ENCODE data around the gene METTL9. TPM values are rescaled to one million over a fixed set of nuclear protein-coding genes. Genes with fewer than 3 reads are reported as not detected.
"Not testable (repeated sequence)": the region's sequence is repeated elsewhere in the genome, so short reads cannot be mapped to it uniquely, and the experiment has no call there.

METTL9 gene
- total RNA-seq, 2 experiments from 2014 or later = 116 to 122 TPM

GRCh38 chr16:21645261-21645721 is 45.9 kb downstream of the METTL9 start:
- intact Hi-C loops (cut with micrococcal nuclease) = loop anchor here (2.0 to 5.0 kb wide), 2 partner anchors 33 to 60 kb away; no protein-coding TSS in a partner anchor
- CTCF ChIA-PET = interaction anchor here (0.8 to 2.9 kb wide), 12 partner anchors 8 to 355 kb away, joined by 3 to 33 read pairs (median 4); partner anchors contain the start of gene PDZD9
- POLR2A ChIA-PET = interaction anchor here (0.6 to 1.8 kb wide), 9 partner anchors 9 to 125 kb away, joined by 3 to 7 read pairs (median 3); no protein-coding TSS in a partner anchor
- H3K9me3 Mint-ChIP-seq = no peaks in the 10 kb centered on the region
- H3K36me3 Mint-ChIP-seq (ENCODE audit: low read depth) = peaks cover 3% of the 10 kb centered on the region
- H3K4me1 Mint-ChIP-seq (ENCODE audit: low read depth) = peaks cover 50% of the 10 kb centered on the region
- no peak for TF ChIP-seq CTCF (IDR thresholded peaks at IDR 0.05)
- ATAC-seq (peak; percentile 49), DNase-seq (peak; percentile 37)
- H3K4me3 Mint-ChIP-seq = peak overlapping the region; percentile 74
- peak overlapping the region; percentile 93 for H3K27ac Mint-ChIP-seq
- H3K27me3 Mint-ChIP-seq = no peaks in the 10 kb centered on the region

- POLR2A ChIA-PET = interaction anchor here (0.8 to 1.8 kb wide), 10 partner anchors 8 to 126 kb away, joined by 3 to 7 read pairs (median 3); no protein-coding TSS in a partner anchor
- Mint-ChIP-seq H3K4me1 (ENCODE audit: low read depth) (peaks cover 50% of the 10 kb centered on the region), H3K27ac (peak overlapping the region; percentile 93), H3K36me3 (ENCODE audit: low read depth) (peaks cover 3% of the 10 kb centered on the region), H3K9me3 (no peaks in the 10 kb centered on the region), H3K27me3 (no peaks in the 10 kb centered on the region), H3K4me3 (peak overlapping the region; percentile 74)
- DNase-seq (no peak), ATAC-seq (no peak)
- no peak for TF ChIP-seq CTCF (IDR thresholded peaks at IDR 0.05)
- CTCF ChIA-PET = interaction anchor here (0.8 to 2.9 kb wide), 13 partner anchors 8 to 63 kb away, joined by 3 to 33 read pairs (median 4); no protein-coding TSS in a partner anchor
- intact Hi-C loops (cut with micrococcal nuclease) = loop anchor here (5.0 kb wide), 1 partner anchor 34 kb away; no protein-coding TSS in a partner anchor
Measured at GRCh38 chr16:21646091-21646490, 46.7 kb downstream of the METTL9 start.

GRCh38 chr16:21646721-21647561 is 47.6 kb downstream of the METTL9 start:
- peak; percentile 93 for DNase-seq

GRCh38 chr16:21647562-21648164 is 48.3 kb downstream of the METTL9 start:
- TF ChIP-seq CTCF (IDR thresholded peaks at IDR 0.05) = no peak
- ATAC-seq (peak; percentile 3), DNase-seq (no peak)
- Mint-ChIP-seq H3K4me1 (ENCODE audit: low read depth) (peaks cover 52% of the 10 kb centered on the region), H3K36me3 (ENCODE audit: low read depth) (peaks cover 3% of the 10 kb centered on the region), H3K4me3 (no peak overlapping the region), H3K27me3 (no peaks in the 10 kb centered on the region), H3K27ac (peak overlapping the region; percentile 93), H3K9me3 (no peaks in the 10 kb centered on the region)
- POLR2A ChIA-PET = interaction anchor here (0.6 to 1.0 kb wide), 2 partner anchors 48 to 86 kb away, joined by 3 read pairs; partner anchors contain the start of gene METTL9
- intact Hi-C loops (cut with micrococcal nuclease) = loop anchor here (5.0 kb wide), 1 partner anchor 35 kb away; no protein-coding TSS in a partner anchor
- CTCF ChIA-PET = interaction anchor here (0.9 to 2.5 kb wide), 3 partner anchors 10 to 78 kb away, joined by 3 to 30 read pairs (median 4); no protein-coding TSS in a partner anchor

More at GRCh38 chr16:21646721-21647561, 47.6 kb downstream of the METTL9 start:
- POLR2A ChIA-PET = interaction anchor here (0.6 to 1.0 kb wide), 4 partner anchors 9 to 85 kb away, joined by 3 read pairs; partner anchors contain the start of gene METTL9
- H3K4me3 Mint-ChIP-seq = peak overlapping the region; percentile 61
- peak overlapping the region; percentile 93 for H3K27ac Mint-ChIP-seq
- peaks cover 3% of the 10 kb centered on the region for H3K36me3 Mint-ChIP-seq (ENCODE audit: low read depth)
- no peak for TF ChIP-seq CTCF (IDR thresholded peaks at IDR 0.05)
- peaks cover 52% of the 10 kb centered on the region for H3K4me1 Mint-ChIP-seq (ENCODE audit: low read depth)
- ATAC-seq = peak; percentile 91
- no peaks in the 10 kb centered on the region for H3K27me3 Mint-ChIP-seq
- no peaks in the 10 kb centered on the region for H3K9me3 Mint-ChIP-seq
- intact Hi-C loops (cut with micrococcal nuclease) = loop anchor here (5.0 kb wide), 1 partner anchor 35 kb away; no protein-coding TSS in a partner anchor
- CTCF ChIA-PET = interaction anchor here (1.4 to 2.9 kb wide), 5 partner anchors 10 to 57 kb away, joined by 4 to 33 read pairs (median 4); no protein-coding TSS in a partner anchor

- ATAC-seq; H3K27me3 Mint-ChIP-seq; H3K36me3 Mint-ChIP-seq (ENCODE audit: low read depth); DNase-seq; H3K9me3 Mint-ChIP-seq; H3K4me3 Mint-ChIP-seq; H3K27ac Mint-ChIP-seq: not testable (repeated sequence)
- intact Hi-C loops (cut with micrococcal nuclease) = loop anchor here (5.0 kb wide), 1 partner anchor 38 kb away; no protein-coding TSS in a partner anchor
- ChIA-PET CTCF (interaction anchor here (0.6 to 2.5 kb wide), 3 partner anchors 7 to 65 kb away, joined by 3 to 30 read pairs (median 3); no protein-coding TSS in a partner anchor), POLR2A (interaction anchor here (0.6 kb wide), 1 partner anchor 28 kb away, joined by 3 read pairs; no protein-coding TSS in a partner anchor)
- H3K4me1 Mint-ChIP-seq (ENCODE audit: low read depth) = peaks cover 59% of the 10 kb centered on the region
Measured at GRCh38 chr16:21649826-21650406, 50.5 kb downstream of the METTL9 start.
